Lower leg skin (tissue), 3 donors: Measurements from ENCODE around the gene CACHD1.

ENCODE experiments used
- POLR2A ChIP-seq, 2 donors: fragments of 450-650 bp; IDR thresholded peaks; one replicate each; pipeline ENCODE4 v1.6.1; 2016 to 2017; ENCODE audit warnings: antibody characterized with exemption in 2 of 2, mild to moderate bottlenecking in 1 of 2, moderate library complexity in 1 of 2
- TF ChIP-seq, protein P1 (sequence below), 3 donors: fragments of 450-650 bp; IDR thresholded peaks; one replicate each; pipeline ENCODE4 v1.5.1; 2016; ENCODE audit warnings: antibody characterized with exemption in 3 of 3, mild to moderate bottlenecking in 3 of 3, moderate library complexity in 2 of 3

DNA sequence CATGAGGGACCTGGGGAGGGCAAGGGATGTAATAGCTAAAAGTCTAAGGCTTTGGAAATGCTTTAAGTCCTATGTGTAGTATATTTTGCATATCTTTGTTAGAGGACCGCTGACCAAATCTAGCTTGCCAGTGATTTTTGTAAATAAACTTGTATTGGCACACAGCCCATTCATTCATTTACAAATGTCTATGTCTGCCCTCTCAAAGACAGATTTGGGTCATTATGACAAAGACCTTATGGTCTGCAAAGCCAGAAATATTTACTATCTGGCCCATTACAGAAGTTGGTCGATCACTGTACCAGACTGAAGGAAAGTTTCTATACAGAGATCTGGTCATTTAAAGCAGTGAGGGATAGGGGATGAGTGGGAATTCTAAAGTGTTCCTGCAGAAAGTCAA lies 154.9 kb downstream of the CACHD1 start:
- no peak for TF ChIP-seq POLR2A (IDR thresholded peaks at IDR 0.05)
- TF ChIP-seq, protein P1, sequence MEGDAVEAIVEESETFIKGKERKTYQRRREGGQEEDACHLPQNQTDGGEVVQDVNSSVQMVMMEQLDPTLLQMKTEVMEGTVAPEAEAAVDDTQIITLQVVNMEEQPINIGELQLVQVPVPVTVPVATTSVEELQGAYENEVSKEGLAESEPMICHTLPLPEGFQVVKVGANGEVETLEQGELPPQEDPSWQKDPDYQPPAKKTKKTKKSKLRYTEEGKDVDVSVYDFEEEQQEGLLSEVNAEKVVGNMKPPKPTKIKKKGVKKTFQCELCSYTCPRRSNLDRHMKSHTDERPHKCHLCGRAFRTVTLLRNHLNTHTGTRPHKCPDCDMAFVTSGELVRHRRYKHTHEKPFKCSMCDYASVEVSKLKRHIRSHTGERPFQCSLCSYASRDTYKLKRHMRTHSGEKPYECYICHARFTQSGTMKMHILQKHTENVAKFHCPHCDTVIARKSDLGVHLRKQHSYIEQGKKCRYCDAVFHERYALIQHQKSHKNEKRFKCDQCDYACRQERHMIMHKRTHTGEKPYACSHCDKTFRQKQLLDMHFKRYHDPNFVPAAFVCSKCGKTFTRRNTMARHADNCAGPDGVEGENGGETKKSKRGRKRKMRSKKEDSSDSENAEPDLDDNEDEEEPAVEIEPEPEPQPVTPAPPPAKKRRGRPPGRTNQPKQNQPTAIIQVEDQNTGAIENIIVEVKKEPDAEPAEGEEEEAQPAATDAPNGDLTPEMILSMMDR (IDR thresholded peaks at IDR 0.05): no peak
